GM12865 (cell line): Measurements from ENCODE around the gene JMJD1C.

ENCODE experiments used
- DNase-seq: peaks from one replicate; pipeline ENCODE4 v3.0.0; 2010; ENCODE audit warnings: low read depth
- H3K4me3 ChIP-seq: 2 replicates; pipeline ENCODE4 v1.5.1; 2011; ENCODE audit warnings: mild to moderate bottlenecking, low read depth, low read length, control low read depth
- CTCF ChIP-seq: IDR thresholded peaks from 2 replicates; pipeline ENCODE4 v1.5.1; 2011; ENCODE audit warnings: low read length, control low read depth, low read depth, inconsistent platforms; ENCODE audit not compliant: insufficient read depth; ENCODE audit errors: missing control alignments

The JMJD1C gene

GRCh38 chr10:63123727-63124362 is 341.9 kb downstream of the JMJD1C start:
- DNase-seq: no peak
- no peak overlapping the region for H3K4me3 ChIP-seq
- no peak for TF ChIP-seq CTCF

DNA sequence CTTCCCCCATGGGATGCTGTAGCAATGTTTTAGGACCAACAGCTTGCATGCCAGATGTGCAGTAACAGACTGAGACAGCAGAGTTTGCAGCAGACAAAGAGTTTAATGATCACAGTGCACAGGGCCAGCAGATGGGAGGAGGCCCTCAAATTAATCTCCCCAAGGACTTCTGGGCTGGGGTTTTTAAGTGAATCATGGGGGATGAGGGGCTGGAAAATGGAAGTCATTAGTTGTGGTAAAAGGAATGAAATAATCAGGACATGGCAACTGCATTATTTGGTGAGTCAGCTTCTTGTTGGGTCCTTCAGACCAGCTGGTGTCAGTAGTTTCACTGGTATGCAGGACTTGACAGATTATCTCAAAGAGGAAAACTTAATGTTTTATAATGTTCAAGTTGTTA is 345.2 kb downstream of the JMJD1C start:
- DNase-seq: no peak
- H3K4me3 ChIP-seq: no peak overlapping the region

GRCh38 chr10:63119041-63119440 is 346.7 kb downstream of the JMJD1C start:
- no peak for DNase-seq
- TF ChIP-seq CTCF: no peak
- H3K4me3 ChIP-seq: no peak overlapping the region

More for the DNA sequence above, 345.2 kb downstream of the JMJD1C start:
- TF ChIP-seq CTCF: no peak
